Measurements from ENCODE around the gene WNT2B.

DNA sequence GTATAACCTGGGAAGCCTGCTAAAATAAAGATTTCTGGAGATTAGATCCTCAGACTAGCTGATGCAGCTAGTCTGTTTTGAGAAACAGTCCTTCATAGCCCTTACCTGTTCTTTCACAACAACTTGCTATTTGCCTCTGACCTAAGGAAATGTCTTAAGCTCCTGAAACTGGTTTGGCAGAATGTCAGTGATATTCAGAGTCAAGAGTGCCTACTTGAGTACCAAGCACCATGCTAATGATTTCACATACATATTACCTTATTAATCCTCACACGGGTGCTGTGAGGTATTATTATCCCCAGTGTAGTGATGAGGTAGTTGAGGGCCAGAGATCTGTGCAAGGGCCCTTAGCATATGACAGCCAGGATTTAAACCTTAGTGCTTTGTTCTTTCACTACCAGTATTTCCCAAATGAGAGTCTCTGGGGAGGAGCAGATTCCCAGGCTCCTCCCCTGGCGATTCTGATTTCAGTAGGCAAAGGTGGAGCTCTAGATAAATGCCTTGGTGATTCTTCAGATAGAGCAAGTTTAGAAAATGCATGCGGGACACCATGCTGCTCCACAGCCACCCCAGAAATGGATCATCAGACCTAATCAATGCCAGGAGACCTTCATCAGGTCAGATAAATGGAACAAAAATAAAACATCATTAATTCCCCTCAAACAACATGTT is 47.4 kb upstream of the WNT2B start:
- TF ChIP-seq ZNF175 (tag by site-specific recombination; IDR thresholded peaks at IDR 0.05) (no peak), ZNF146 (tag by site-specific recombination; IDR thresholded peaks at IDR 0.05) (no peak), ZNF274 (IDR thresholded peaks at IDR 0.05; ENCODE audit: low read length) (no peak), ZNF274 (tag by site-specific recombination; IDR thresholded peaks at IDR 0.05; ENCODE audit: borderline replicate concordance) (no peak), ZBTB21 (tag by site-specific recombination; IDR thresholded peaks at IDR 0.05) (no peak), TCF7L2 (IDR thresholded peaks at IDR 0.05; ENCODE audit: borderline replicate concordance, low read depth, low read length) (no peak), ZFHX2 (tag by site-specific recombination; conservative IDR thresholded peaks at IDR 0.05) (no peak)
- TF ChIP-seq, protein P1, sequence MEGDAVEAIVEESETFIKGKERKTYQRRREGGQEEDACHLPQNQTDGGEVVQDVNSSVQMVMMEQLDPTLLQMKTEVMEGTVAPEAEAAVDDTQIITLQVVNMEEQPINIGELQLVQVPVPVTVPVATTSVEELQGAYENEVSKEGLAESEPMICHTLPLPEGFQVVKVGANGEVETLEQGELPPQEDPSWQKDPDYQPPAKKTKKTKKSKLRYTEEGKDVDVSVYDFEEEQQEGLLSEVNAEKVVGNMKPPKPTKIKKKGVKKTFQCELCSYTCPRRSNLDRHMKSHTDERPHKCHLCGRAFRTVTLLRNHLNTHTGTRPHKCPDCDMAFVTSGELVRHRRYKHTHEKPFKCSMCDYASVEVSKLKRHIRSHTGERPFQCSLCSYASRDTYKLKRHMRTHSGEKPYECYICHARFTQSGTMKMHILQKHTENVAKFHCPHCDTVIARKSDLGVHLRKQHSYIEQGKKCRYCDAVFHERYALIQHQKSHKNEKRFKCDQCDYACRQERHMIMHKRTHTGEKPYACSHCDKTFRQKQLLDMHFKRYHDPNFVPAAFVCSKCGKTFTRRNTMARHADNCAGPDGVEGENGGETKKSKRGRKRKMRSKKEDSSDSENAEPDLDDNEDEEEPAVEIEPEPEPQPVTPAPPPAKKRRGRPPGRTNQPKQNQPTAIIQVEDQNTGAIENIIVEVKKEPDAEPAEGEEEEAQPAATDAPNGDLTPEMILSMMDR (tag by site-specific recombination; IDR thresholded peaks at IDR 0.05): no peak
